GM19025 (cell line): ENCODE results near the gene VPS26C.

Experiments used
- ATAC-seq: cut with Tn5 transposase; IDR thresholded peaks from one replicate; pipeline ENCODE4 v1.9.1; 2021; ENCODE audit warnings: mild to moderate bottlenecking, low read depth, moderate library complexity; ENCODE audit not compliant: unreplicated experiment

Gene VPS26C

GRCh38 chr21:37176716-37177115, 90.4 kb downstream of the VPS26C start:
- no peak for ATAC-seq
